ENCODE data around the gene RTP3. TPM values are rescaled to one million over a fixed set of nuclear protein-coding genes. Genes with fewer than 3 reads are reported as not detected.
"Not testable (repeated sequence)": the region's sequence is repeated elsewhere in the genome, so short reads cannot be mapped to it uniquely, and the experiment has no call there.

The RTP3 gene
- total and polyA plus RNA-seq, 2 experiments from 2014 or later = 0.16 TPM; not detected in 1

GRCh38 chr3:46548611-46549010 lies 50.8 kb downstream of the RTP3 start:
- H3K27me3 ChIP-seq (ENCODE audit: insufficient read depth); H3K4me2 ChIP-seq; H3K4me3 Mint-ChIP-seq; H3K9me2 ChIP-seq (ENCODE audit: insufficient read depth); ATAC-seq; H3K79me2 ChIP-seq (replicated peaks; ENCODE audit: insufficient read depth); DNase-seq (ENCODE audit: low spot score); H3F3A ChIP-seq (replicated peaks; ENCODE audit: low read depth); H3K27ac Mint-ChIP-seq; H4K20me1 ChIP-seq (replicated peaks; ENCODE audit: insufficient read depth); H3K4me3 ChIP-seq; H2AFZ ChIP-seq: not testable (repeated sequence)
- Mint-ChIP-seq H3K27me3 (ENCODE audit: insufficient read depth, low read depth, poor library complexity) (peaks cover 23% of the 10 kb centered on the region), H3K9me3 (peaks cover 33% of the 10 kb centered on the region), H3K4me1 (peaks cover 41% of the 10 kb centered on the region), H3K36me3 (ENCODE audit: low read depth) (peaks cover 45% of the 10 kb centered on the region)
- peak overlapping the region; percentile 79 for H3K27ac ChIP-seq (ENCODE audit: low read depth)
- H3K36me3 ChIP-seq (ENCODE audit: insufficient read depth) = peaks cover 10% of the 10 kb centered on the region
- peaks cover 32% of the 10 kb centered on the region for H3K4me1 ChIP-seq (ENCODE audit: insufficient read depth)

GRCh38 chr3:46549408-46549904 lies 51.7 kb downstream of the RTP3 start:
- H3K4me1 ChIP-seq (ENCODE audit: insufficient read depth) = peaks cover 28% of the 10 kb centered on the region
- H3K27me3 Mint-ChIP-seq (ENCODE audit: insufficient read depth, low read depth, poor library complexity) = peaks cover 20% of the 10 kb centered on the region
- H3K36me3 Mint-ChIP-seq (ENCODE audit: low read depth) = peaks cover 42% of the 10 kb centered on the region
- peak; percentile 55 for DNase-seq (ENCODE audit: low spot score)
- peaks cover 33% of the 10 kb centered on the region for H3K9me3 Mint-ChIP-seq
- H3K36me3 ChIP-seq (ENCODE audit: insufficient read depth) = peaks cover 10% of the 10 kb centered on the region
- peaks cover 38% of the 10 kb centered on the region for H3K4me1 Mint-ChIP-seq
- H2AFZ ChIP-seq = no peak overlapping the region
- H3K4me3 ChIP-seq = no peak overlapping the region
- no peaks in the 10 kb centered on the region for H4K20me1 ChIP-seq (replicated peaks; ENCODE audit: insufficient read depth)
- no peak for ATAC-seq
- H3K79me2 ChIP-seq (replicated peaks; ENCODE audit: insufficient read depth) = peaks cover 5% of the 10 kb centered on the region; the same call in 1 of the 2 replicates
- H3K27ac Mint-ChIP-seq = peak overlapping the region; percentile 75
- no peaks in the 10 kb centered on the region for H3K27me3 ChIP-seq (ENCODE audit: insufficient read depth)
- peaks cover 4% of the 10 kb centered on the region; the same call in 1 of the 2 replicates for H3K9me2 ChIP-seq (ENCODE audit: insufficient read depth)
- H3K27ac ChIP-seq (ENCODE audit: low read depth) = peak overlapping the region; percentile 79
- no peak overlapping the region for H3K4me2 ChIP-seq
- H3F3A ChIP-seq (replicated peaks; ENCODE audit: low read depth) = peaks cover 6% of the 10 kb centered on the region; the same call in 1 of the 2 replicates
- H3K4me3 Mint-ChIP-seq = no peak overlapping the region
- TF ChIP-seq NANOG (IDR thresholded peaks at IDR 0.05; ENCODE audit: borderline replicate concordance) = no peak
- TF ChIP-seq ZNF462 (CRISPR knock-in tag; IDR thresholded peaks at IDR 0.05) = no peak
- TF ChIP-seq EZH2phosphoT487 (IDR thresholded peaks at IDR 0.05; ENCODE audit: unreplicated experiment) = no peak
- 0 out of 2 replicates have a peak, but pooled peaks have one; percentile 48 for TF ChIP-seq ETS1 (IDR thresholded peaks at IDR 0.05)
- TF ChIP-seq ZNF331 (CRISPR knock-in tag; IDR thresholded peaks at IDR 0.05; ENCODE audit: low read depth) = no peak
- TF ChIP-seq ZNF114 (CRISPR knock-in tag; IDR thresholded peaks at IDR 0.05) = no peak
- no peak for TF ChIP-seq CTCF (conservative IDR thresholded peaks at IDR 0.05; ENCODE audit: low read depth in 2 of 2)
- TF ChIP-seq POLR2AphosphoS5 (IDR thresholded peaks at IDR 0.05; ENCODE audit: low read depth) = peak; percentile 31; the same call in 1 of the 2 replicates
- TF ChIP-seq EZH2 (IDR thresholded peaks at IDR 0.05; ENCODE audit: low read depth, unreplicated experiment) = no peak

Measured in GM23338 (cell line).